CD4-positive, alpha-beta T cell treated with Interleukin-21 for 1 hour (primary cell): ENCODE data around the gene KRTAP29-1.
"Not testable (repeated sequence)": the region's sequence is repeated elsewhere in the genome, so short reads cannot be mapped to it uniquely, and the experiment has no call there.

Source experiments
- DNase-seq: peaks from one replicate; pipeline ENCODE4 v3.0.0-alpha.2; 2020

KRTAP29-1 gene

GRCh38 chr17:41296846-41297245, 5.8 kb downstream of the KRTAP29-1 start:
- no peak for DNase-seq

- no peak for DNase-seq
Observed at GRCh38 chr17:41294016-41294415, 8.6 kb downstream of the KRTAP29-1 start.

GRCh38 chr17:41287050-41287449, 15.6 kb downstream of the KRTAP29-1 start:
- no peak for DNase-seq

GRCh38 chr17:41284546-41284945, 18.1 kb downstream of the KRTAP29-1 start:
- no peak for DNase-seq

- no peak for DNase-seq
Observed at GRCh38 chr17:41284043-41284442, 18.6 kb downstream of the KRTAP29-1 start.

GRCh38 chr17:41278176-41278955, 24.3 kb downstream of the KRTAP29-1 start:
- no peak for DNase-seq

GRCh38 chr17:41275648-41276190, 26.9 kb downstream of the KRTAP29-1 start, which contains the start of gene KRTAP9-7:
Gene KRTAP9-7 (plus strand): TSS chr17:41275698. CDS start chr17:41275698, 0 bp downstream.
- DNase-seq, result not testable (repeated sequence)

GRCh38 chr17:41271858-41272257, 30.8 kb downstream of the KRTAP29-1 start:
- DNase-seq, result no peak

GRCh38 chr17:41271323-41271722, 31.3 kb downstream of the KRTAP29-1 start:
- not testable (repeated sequence) for DNase-seq

GRCh38 chr17:41267711-41268110, 34.9 kb downstream of the KRTAP29-1 start:
- no peak for DNase-seq

- no peak for DNase-seq
Observed at GRCh38 chr17:41265078-41265477, 37.6 kb downstream of the KRTAP29-1 start, which contains the start of gene KRTAP9-6. Gene KRTAP9-6 (plus strand): TSS chr17:41265378. CDS start chr17:41265378, 0 bp downstream.

- DNase-seq, result no peak
Observed at GRCh38 chr17:41264599-41264998, 38.1 kb downstream of the KRTAP29-1 start.

- no peak for DNase-seq
Observed at GRCh38 chr17:41263212-41263611, 39.4 kb downstream of the KRTAP29-1 start.

GRCh38 chr17:41258406-41258805, 44.2 kb downstream of the KRTAP29-1 start:
- DNase-seq, result no peak

- DNase-seq, result no peak
Observed at GRCh38 chr17:41256291-41256685, 46.4 kb downstream of the KRTAP29-1 start.

- DNase-seq, result not testable (repeated sequence)
Observed at GRCh38 chr17:41255381-41256290, 47.0 kb downstream of the KRTAP29-1 start, which contains the start of gene KRTAP9-9. Gene KRTAP9-9 (plus strand): TSS chr17:41255384.

- DNase-seq, result no peak
Observed at GRCh38 chr17:41254861-41255260, 47.8 kb downstream of the KRTAP29-1 start.
